ENCODE data around the gene KDM2B.

The KDM2B gene

GRCh38 chr12:121574025-121574424 is 6.8 kb downstream of the KDM2B start:
- Histone ChIP-seq H4K20me1 (ENCODE audit: insufficient read depth, low read length) (no peaks in the 10 kb centered on the region), H2AFZ (ENCODE audit: low read depth, low read length) (no peak overlapping the region), H3K4me2 (ENCODE audit: insufficient read depth, low read length) (no peak overlapping the region), H3K79me2 (ENCODE audit: insufficient read depth, low read length) (peaks cover 44% of the 10 kb centered on the region), H3K27me3 (ENCODE audit: insufficient read depth, low read length, poor library complexity) (no peaks in the 10 kb centered on the region), H3K36me3 (ENCODE audit: insufficient read depth, low read length) (peaks cover 63% of the 10 kb centered on the region), H3K9ac (ENCODE audit: low read depth, low read length) (no peak overlapping the region), H3K4me1 (ENCODE audit: insufficient read depth, low read length) (peaks cover 20% of the 10 kb centered on the region), H3K4me3 (ENCODE audit: low read depth in 1 of 2, low read length in 2 of 2) (no peak overlapping the region), H3K9me3 (ENCODE audit: insufficient read depth, low read length, severe bottlenecking) (no peaks in the 10 kb centered on the region), H3K27ac (ENCODE audit: low read length) (no peak overlapping the region)
- ATAC-seq (ENCODE audit: insufficient read depth, low read depth) (no peak), DNase-seq (no peak)
- TF ChIP-seq CTCF (IDR thresholded peaks at IDR 0.05; ENCODE audit: borderline replicate concordance, extremely low read depth, low read length, poor library complexity, severe bottlenecking) (no peak), EZH2 (IDR thresholded peaks at IDR 0.05; ENCODE audit: borderline replicate concordance, low read depth, low read length, severe bottlenecking) (no peak)

GRCh38 chr12:121571920-121572319 is 8.9 kb downstream of the KDM2B start:
- Histone ChIP-seq H3K36me3 (ENCODE audit: insufficient read depth, low read length) (peaks cover 69% of the 10 kb centered on the region), H3K4me1 (ENCODE audit: insufficient read depth, low read length) (no peaks in the 10 kb centered on the region), H3K27me3 (ENCODE audit: insufficient read depth, low read length, poor library complexity) (no peaks in the 10 kb centered on the region), H4K20me1 (ENCODE audit: insufficient read depth, low read length) (no peaks in the 10 kb centered on the region), H3K9ac (ENCODE audit: low read depth, low read length) (no peak overlapping the region), H3K4me3 (ENCODE audit: low read depth in 1 of 2, low read length in 2 of 2) (no peak overlapping the region), H3K27ac (ENCODE audit: low read length) (no peak overlapping the region), H3K4me2 (ENCODE audit: insufficient read depth, low read length) (no peak overlapping the region), H3K79me2 (ENCODE audit: insufficient read depth, low read length) (peaks cover 35% of the 10 kb centered on the region), H3K9me3 (ENCODE audit: insufficient read depth, low read length, severe bottlenecking) (no peaks in the 10 kb centered on the region), H2AFZ (ENCODE audit: low read depth, low read length) (no peak overlapping the region)
- no peak for TF ChIP-seq EZH2 (IDR thresholded peaks at IDR 0.05; ENCODE audit: borderline replicate concordance, low read depth, low read length, severe bottlenecking)
- no peak for TF ChIP-seq CTCF (IDR thresholded peaks at IDR 0.05; ENCODE audit: borderline replicate concordance, extremely low read depth, low read length, poor library complexity, severe bottlenecking)
- no peak for ATAC-seq (ENCODE audit: insufficient read depth, low read depth)
- DNase-seq = no peak

- Histone ChIP-seq H3K4me1 (ENCODE audit: insufficient read depth, low read length) (no peaks in the 10 kb centered on the region), H2AFZ (ENCODE audit: low read depth, low read length) (no peak overlapping the region), H3K4me2 (ENCODE audit: insufficient read depth, low read length) (no peak overlapping the region), H3K9me3 (ENCODE audit: insufficient read depth, low read length, severe bottlenecking) (no peaks in the 10 kb centered on the region), H4K20me1 (ENCODE audit: insufficient read depth, low read length) (no peaks in the 10 kb centered on the region), H3K36me3 (ENCODE audit: insufficient read depth, low read length) (peaks cover 62% of the 10 kb centered on the region), H3K9ac (ENCODE audit: low read depth, low read length) (no peak overlapping the region), H3K79me2 (ENCODE audit: insufficient read depth, low read length) (peaks cover 31% of the 10 kb centered on the region), H3K27me3 (ENCODE audit: insufficient read depth, low read length, poor library complexity) (no peaks in the 10 kb centered on the region), H3K27ac (ENCODE audit: low read length) (no peak overlapping the region), H3K4me3 (ENCODE audit: low read depth in 1 of 2, low read length in 2 of 2) (no peak overlapping the region)
- no peak for ATAC-seq (ENCODE audit: insufficient read depth, low read depth)
- no peak for TF ChIP-seq CTCF (IDR thresholded peaks at IDR 0.05; ENCODE audit: borderline replicate concordance, extremely low read depth, low read length, poor library complexity, severe bottlenecking)
- no peak for TF ChIP-seq EZH2 (IDR thresholded peaks at IDR 0.05; ENCODE audit: borderline replicate concordance, low read depth, low read length, severe bottlenecking)
- no peak for DNase-seq
Measured at GRCh38 chr12:121570467-121571283, 10.1 kb downstream of the KDM2B start.
